Right kidney (tissue), 1 donor: ENCODE results near the gene GSTM2.

ENCODE experiments used
- DNase-seq: peaks from one replicate; pipeline ENCODE4 v3.0.0-alpha.2; 2016

The GSTM2 gene

GRCh38 chr1:109628540-109629321 is 39.1 kb upstream of the GSTM2 start:
- DNase-seq: no peak

- no peak for DNase-seq
These were observed 38.4 kb upstream of the GSTM2 start for GRCh38 chr1:109629372-109630030.

GRCh38 chr1:109630081-109630897 is 37.6 kb upstream of the GSTM2 start:
- DNase-seq: no peak

GRCh38 chr1:109630898-109631512 is 36.9 kb upstream of the GSTM2 start:
- no peak for DNase-seq

- no peak for DNase-seq
These were observed 36.0 kb upstream of the GSTM2 start for GRCh38 chr1:109631513-109632505.

- DNase-seq: no peak
These were observed 35.0 kb upstream of the GSTM2 start for GRCh38 chr1:109632671-109633346.

- no peak for DNase-seq
These were observed 33.6 kb upstream of the GSTM2 start for GRCh38 chr1:109634292-109634691.

GRCh38 chr1:109634771-109635750 is 32.8 kb upstream of the GSTM2 start:
- DNase-seq: no peak

GRCh38 chr1:109635862-109636200 is 32.0 kb upstream of the GSTM2 start:
- DNase-seq: no peak

- no peak for DNase-seq
These were observed 31.5 kb upstream of the GSTM2 start for GRCh38 chr1:109636201-109636952.

GRCh38 chr1:109637446-109637845 is 30.4 kb upstream of the GSTM2 start:
- DNase-seq: no peak

- DNase-seq: no peak
These were observed 28.6 kb upstream of the GSTM2 start for GRCh38 chr1:109639063-109639840.

GRCh38 chr1:109639841-109640184 is 28.0 kb upstream of the GSTM2 start:
- DNase-seq: no peak

GRCh38 chr1:109640285-109640865 is 27.5 kb upstream of the GSTM2 start:
- DNase-seq: no peak

GRCh38 chr1:109641078-109641740 is 26.6 kb upstream of the GSTM2 start:
- DNase-seq: no peak

- no peak for DNase-seq
These were observed 26.0 kb upstream of the GSTM2 start for GRCh38 chr1:109641861-109642260.

- no peak for DNase-seq
These were observed 25.2 kb upstream of the GSTM2 start for GRCh38 chr1:109642626-109643025.
